ENCODE measurements around the gene GYG1.

GYG1 gene

GRCh38 chr3:149016242-149016641, 24.9 kb downstream of the GYG1 start:
- TF ChIP-seq CTCF (IDR thresholded peaks at IDR 0.05; ENCODE audit: low read length, missing control alignments): no peak
- no peak for DNase-seq (ENCODE audit: low read depth)
- H3K4me3 ChIP-seq (replicated peaks; ENCODE audit: low read depth, low read length): no peak overlapping the region

GRCh38 chr3:149016669-149017541, 25.6 kb downstream of the GYG1 start:
- DNase-seq (ENCODE audit: low read depth): peak; percentile 81
- TF ChIP-seq CTCF (IDR thresholded peaks at IDR 0.05; ENCODE audit: low read length, missing control alignments): no peak
- H3K4me3 ChIP-seq (replicated peaks; ENCODE audit: low read depth, low read length): no peak overlapping the region

GRCh38 chr3:149018247-149018646, 26.9 kb downstream of the GYG1 start:
- H3K4me3 ChIP-seq (replicated peaks; ENCODE audit: low read depth, low read length): no peak overlapping the region
- no peak for TF ChIP-seq CTCF (IDR thresholded peaks at IDR 0.05; ENCODE audit: low read length, missing control alignments)
- peak; percentile 66 for DNase-seq (ENCODE audit: low read depth)

- no peak for TF ChIP-seq CTCF (IDR thresholded peaks at IDR 0.05; ENCODE audit: low read length, missing control alignments)
- H3K4me3 ChIP-seq (replicated peaks; ENCODE audit: low read depth, low read length): no peak overlapping the region
- no peak for DNase-seq (ENCODE audit: low read depth)
Observed at GRCh38 chr3:149019580-149019979, 28.2 kb downstream of the GYG1 start.

- peak; percentile 68 for DNase-seq (ENCODE audit: low read depth)
- H3K4me3 ChIP-seq (replicated peaks; ENCODE audit: low read depth, low read length): no peak overlapping the region
- no peak for TF ChIP-seq CTCF (IDR thresholded peaks at IDR 0.05; ENCODE audit: low read length, missing control alignments)
Observed at GRCh38 chr3:149020196-149020838, 29.0 kb downstream of the GYG1 start.

GRCh38 chr3:149020839-149021252, 29.5 kb downstream of the GYG1 start:
- no peak for TF ChIP-seq CTCF (IDR thresholded peaks at IDR 0.05; ENCODE audit: low read length, missing control alignments)
- H3K4me3 ChIP-seq (replicated peaks; ENCODE audit: low read depth, low read length): no peak overlapping the region
- no peak for DNase-seq (ENCODE audit: low read depth)

Data from fibroblast of pulmonary artery (primary cell).